Activated naive CD4-positive, alpha-beta T cell treated with anti-CD3 and anti-CD28 coated beads, Interleukin-2, amount 10 ng/mL, durations not matched to agents 7 days and 5 days (primary cell): ENCODE data around the gene PEX16.

Experiments
- CTCF ChIA-PET: fragments of 350-600 bp; sonication (Branson Sonifier 250); formaldehyde crosslinking; loops from one replicate; lab custom pipeline; 2021; ENCODE audit warnings: antibody characterized with exemption; lab: Charles Lee
- DNase-seq: peaks from one replicate; pipeline ENCODE4 v3.0.0-alpha.2; 2020
- H3K27ac Mint-ChIP-seq: one replicate; pipeline ENCODE4 v1.8.0; 2021; ENCODE audit warnings: mild to moderate bottlenecking, moderate library complexity, mixed read lengths
- H3K27me3 Mint-ChIP-seq: one replicate; pipeline ENCODE4 v1.8.0; 2021; ENCODE audit warnings: mild to moderate bottlenecking, mixed read lengths
- H3K36me3 Mint-ChIP-seq: one replicate; pipeline ENCODE4 v1.8.0; 2021; ENCODE audit warnings: mixed read lengths
- H3K4me1 Mint-ChIP-seq: one replicate; pipeline ENCODE4 v1.8.0; 2021; ENCODE audit warnings: mixed read lengths
- H3K4me3 Mint-ChIP-seq: one replicate; pipeline ENCODE4 v1.8.0; 2021; ENCODE audit warnings: mild to moderate bottlenecking, moderate library complexity, mixed read lengths
- H3K9me3 Mint-ChIP-seq: one replicate; pipeline ENCODE4 v1.8.0; 2021; ENCODE audit warnings: mixed read lengths

Gene PEX16

GRCh38 chr11:45917623-45918330 is at the start of gene PEX16:
Gene PEX16, minus strand, starts transcription at chr11:45917877. Its CDS starts 66 bp downstream, at chr11:45917811.
- peak; percentile 98 for DNase-seq
- H3K4me3 Mint-ChIP-seq, result peak within 1 kb of the TSS; percentile 86
- CTCF ChIA-PET, result interaction anchor here (0.6 to 1.4 kb wide), 3 partner anchors 13 to 89 kb away, joined by 3 to 4 read pairs (median 4); no protein-coding TSS in a partner anchor
- H3K4me1 Mint-ChIP-seq, result peaks cover 51% of the 10 kb centered on the region
- H3K36me3 Mint-ChIP-seq, result peaks cover 18% of the 10 kb centered on the region
- peak within 1 kb of the TSS; percentile 98 for H3K27ac Mint-ChIP-seq
- no peaks in the 10 kb centered on the region for H3K9me3 Mint-ChIP-seq
- H3K27me3 Mint-ChIP-seq, result peaks cover 23% of the 10 kb centered on the region

GRCh38 chr11:45964911-45965389 is 47.3 kb upstream of the PEX16 start:
- no peaks in the 10 kb centered on the region for H3K27me3 Mint-ChIP-seq
- no peak overlapping the region for H3K4me3 Mint-ChIP-seq
- CTCF ChIA-PET, result interaction anchor here (0.7 to 4.9 kb wide), 30 partner anchors 8 to 431 kb away, joined by 3 to 52 read pairs (median 6); partner anchors contain the start of gene PEX16
- no peaks in the 10 kb centered on the region for H3K4me1 Mint-ChIP-seq
- DNase-seq, result peak; percentile 67
- H3K27ac Mint-ChIP-seq, result no peak overlapping the region
- H3K36me3 Mint-ChIP-seq, result peaks cover 2% of the 10 kb centered on the region
- H3K9me3 Mint-ChIP-seq, result no peaks in the 10 kb centered on the region

- Mint-ChIP-seq H3K4me1 (no peaks in the 10 kb centered on the region), H3K27me3 (no peaks in the 10 kb centered on the region), H3K36me3 (peaks cover 3% of the 10 kb centered on the region), H3K9me3 (no peaks in the 10 kb centered on the region), H3K27ac (no peak overlapping the region), H3K4me3 (no peak overlapping the region)
- CTCF ChIA-PET, result interaction anchor here (0.9 kb wide), 1 partner anchor 9 kb away, joined by 4 read pairs; no protein-coding TSS in a partner anchor
- no peak for DNase-seq
Observed at GRCh38 chr11:45961751-45962240, 44.1 kb upstream of the PEX16 start.

- CTCF ChIA-PET, result no interaction called here
- Mint-ChIP-seq H3K27me3 (no peaks in the 10 kb centered on the region), H3K9me3 (no peaks in the 10 kb centered on the region), H3K4me3 (no peak overlapping the region), H3K27ac (no peak overlapping the region), H3K4me1 (no peaks in the 10 kb centered on the region), H3K36me3 (peaks cover 5% of the 10 kb centered on the region)
- DNase-seq, result no peak
Observed at GRCh38 chr11:45960387-45961095, 42.9 kb upstream of the PEX16 start.

- Mint-ChIP-seq H3K27me3 (no peaks in the 10 kb centered on the region), H3K4me1 (no peaks in the 10 kb centered on the region), H3K36me3 (peaks cover 11% of the 10 kb centered on the region), H3K4me3 (no peak overlapping the region), H3K27ac (no peak overlapping the region), H3K9me3 (no peaks in the 10 kb centered on the region)
- CTCF ChIA-PET, result interaction anchor here (1.1 kb wide), 1 partner anchor 47 kb away, joined by 3 read pairs; no protein-coding TSS in a partner anchor
- DNase-seq, result no peak
Observed at GRCh38 chr11:45959851-45960250, 42.2 kb upstream of the PEX16 start.

GRCh38 chr11:45949992-45950407 is 32.3 kb upstream of the PEX16 start:
- no peak overlapping the region for H3K4me3 Mint-ChIP-seq
- CTCF ChIA-PET, result interaction anchor here (1.4 kb wide), 1 partner anchor 15 kb away, joined by 8 read pairs; no protein-coding TSS in a partner anchor
- no peak for DNase-seq
- H3K4me1 Mint-ChIP-seq, result no peaks in the 10 kb centered on the region
- H3K27me3 Mint-ChIP-seq, result no peaks in the 10 kb centered on the region
- H3K27ac Mint-ChIP-seq, result no peak overlapping the region
- H3K36me3 Mint-ChIP-seq, result peaks cover 17% of the 10 kb centered on the region
- H3K9me3 Mint-ChIP-seq, result no peaks in the 10 kb centered on the region

- no peak for DNase-seq
- Mint-ChIP-seq H3K9me3 (no peaks in the 10 kb centered on the region), H3K27ac (no peak overlapping the region), H3K27me3 (no peaks in the 10 kb centered on the region), H3K36me3 (peaks cover 20% of the 10 kb centered on the region), H3K4me3 (no peak overlapping the region), H3K4me1 (no peaks in the 10 kb centered on the region)
- CTCF ChIA-PET, result interaction anchor here (0.9 to 2.1 kb wide), 3 partner anchors 9 to 19 kb away, joined by 3 to 8 read pairs (median 4); no protein-coding TSS in a partner anchor
Observed at GRCh38 chr11:45948356-45948755, 30.7 kb upstream of the PEX16 start.

GRCh38 chr11:45947885-45948284 is 30.2 kb upstream of the PEX16 start:
- no peak overlapping the region for H3K27ac Mint-ChIP-seq
- CTCF ChIA-PET, result interaction anchor here (0.9 to 2.1 kb wide), 3 partner anchors 9 to 19 kb away, joined by 3 to 8 read pairs (median 4); no protein-coding TSS in a partner anchor
- no peaks in the 10 kb centered on the region for H3K4me1 Mint-ChIP-seq
- no peak overlapping the region for H3K4me3 Mint-ChIP-seq
- no peak for DNase-seq
- peaks cover 19% of the 10 kb centered on the region for H3K36me3 Mint-ChIP-seq
- H3K9me3 Mint-ChIP-seq, result no peaks in the 10 kb centered on the region
- H3K27me3 Mint-ChIP-seq, result no peaks in the 10 kb centered on the region

- no peak overlapping the region for H3K27ac Mint-ChIP-seq
- DNase-seq, result no peak
- no peaks in the 10 kb centered on the region for H3K27me3 Mint-ChIP-seq
- H3K9me3 Mint-ChIP-seq, result no peaks in the 10 kb centered on the region
- CTCF ChIA-PET, result no interaction called here
- H3K4me1 Mint-ChIP-seq, result no peaks in the 10 kb centered on the region
- H3K4me3 Mint-ChIP-seq, result no peak overlapping the region
- H3K36me3 Mint-ChIP-seq, result peaks cover 18% of the 10 kb centered on the region
Observed at GRCh38 chr11:45945397-45945999, 27.8 kb upstream of the PEX16 start.

GRCh38 chr11:45942381-45942780 is 24.7 kb upstream of the PEX16 start:
- Mint-ChIP-seq H3K27ac (no peak overlapping the region), H3K27me3 (no peaks in the 10 kb centered on the region), H3K4me3 (no peak overlapping the region), H3K9me3 (no peaks in the 10 kb centered on the region), H3K4me1 (no peaks in the 10 kb centered on the region), H3K36me3 (peaks cover 14% of the 10 kb centered on the region)
- CTCF ChIA-PET, result interaction anchor here (0.7 to 2.2 kb wide), 2 partner anchors 23 to 182 kb away, joined by 3 to 6 read pairs; no protein-coding TSS in a partner anchor
- no peak for DNase-seq

- Mint-ChIP-seq H3K27ac (no peak overlapping the region), H3K27me3 (no peaks in the 10 kb centered on the region), H3K4me3 (no peak overlapping the region), H3K36me3 (peaks cover 16% of the 10 kb centered on the region), H3K9me3 (no peaks in the 10 kb centered on the region), H3K4me1 (no peaks in the 10 kb centered on the region)
- no peak for DNase-seq
- CTCF ChIA-PET, result interaction anchor here (2.2 kb wide), 1 partner anchor 24 kb away, joined by 6 read pairs; no protein-coding TSS in a partner anchor
Observed at GRCh38 chr11:45941285-45941684, 23.6 kb upstream of the PEX16 start.

GRCh38 chr11:45939836-45940235 is 22.2 kb upstream of the PEX16 start:
- no peaks in the 10 kb centered on the region for H3K9me3 Mint-ChIP-seq
- no peaks in the 10 kb centered on the region for H3K4me1 Mint-ChIP-seq
- DNase-seq, result no peak
- H3K4me3 Mint-ChIP-seq, result no peak overlapping the region
- H3K27ac Mint-ChIP-seq, result no peak overlapping the region
- H3K27me3 Mint-ChIP-seq, result no peaks in the 10 kb centered on the region
- CTCF ChIA-PET, result interaction anchor here (0.6 kb wide), 1 partner anchor 19 kb away, joined by 3 read pairs; no protein-coding TSS in a partner anchor
- H3K36me3 Mint-ChIP-seq, result peaks cover 5% of the 10 kb centered on the region

- Mint-ChIP-seq H3K9me3 (no peaks in the 10 kb centered on the region), H3K36me3 (peaks cover 7% of the 10 kb centered on the region), H3K27me3 (no peaks in the 10 kb centered on the region), H3K4me3 (no peak overlapping the region), H3K27ac (no peak overlapping the region), H3K4me1 (no peaks in the 10 kb centered on the region)
- DNase-seq, result no peak
- CTCF ChIA-PET, result interaction anchor here (2.1 kb wide), 1 partner anchor 27 kb away, joined by 6 read pairs; no protein-coding TSS in a partner anchor
Observed at GRCh38 chr11:45937916-45938315, 20.2 kb upstream of the PEX16 start.
